Esophagus mucosa (tissue), 1 donor: ENCODE data around the gene TENM4. TPM values are rescaled to one million over a fixed set of nuclear protein-coding genes. Genes with fewer than 3 reads are reported as not detected.

Experiments
- ATAC-seq: fragments of 200-7000 bp; cut with Tn5 transposase; one replicate; pipeline ENCODE4 v1.9.1; 2020
- total RNA-seq: library from RNA; stranded (reverse); gene quantifications from one replicate; pipeline ENCODE4 v1.2.4, GENCODE V29; 2023
- donor health status: DM: yes; HTN: yes; CAD: no.

The TENM4 gene
- total RNA-seq, 1 donor from 2014 or later, result 21.8 TPM

GRCh38 chr11:78802058-78802761, 638.6 kb downstream of the TENM4 start:
- ATAC-seq, result peak; percentile 44

GRCh38 chr11:78801161-78801884, 639.5 kb downstream of the TENM4 start:
- ATAC-seq, result peak; percentile 57

DNA sequence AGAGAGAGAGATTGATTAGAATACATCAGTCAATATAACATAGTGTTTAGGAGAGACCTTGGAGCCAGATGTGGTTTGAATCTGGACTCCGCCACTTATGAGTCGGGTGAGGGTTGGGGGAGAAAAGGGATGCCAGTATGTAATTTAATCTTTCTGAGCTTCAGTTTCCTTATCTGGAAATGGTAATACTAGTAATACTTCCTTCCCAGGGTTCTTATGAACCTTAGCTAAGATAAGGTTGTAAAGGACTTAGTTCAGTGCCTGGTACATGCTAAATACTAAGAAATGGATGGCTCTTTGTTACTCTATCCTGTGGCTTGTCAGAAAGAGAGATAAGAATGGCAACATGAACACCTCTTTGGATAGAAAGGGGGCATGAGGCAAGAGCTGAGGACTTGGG, 640.1 kb downstream of the TENM4 start:
- no peak for ATAC-seq

- ATAC-seq, result no peak
Observed at GRCh38 chr11:78800096-78800690, 640.6 kb downstream of the TENM4 start.

DNA sequence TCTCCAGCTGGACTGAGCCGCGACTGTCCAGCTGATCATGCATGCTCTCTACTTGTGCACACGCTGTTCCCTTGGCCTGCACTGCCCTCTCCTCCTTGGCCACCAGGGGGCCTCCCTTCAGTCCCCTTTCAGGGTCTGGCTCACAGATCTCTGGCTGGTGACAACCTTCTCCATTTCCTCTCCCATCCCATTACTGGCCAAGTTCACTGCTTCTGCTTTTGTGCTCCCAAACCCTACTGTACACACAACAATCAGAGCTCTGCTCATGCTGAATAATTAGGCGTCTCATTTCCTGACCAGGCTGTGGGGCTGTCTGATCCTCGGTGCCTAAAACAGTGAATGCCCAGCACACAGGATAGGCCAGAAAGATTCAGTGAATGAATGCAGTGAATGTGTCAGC, 642.2 kb downstream of the TENM4 start:
- peak; percentile 65 for ATAC-seq

DNA sequence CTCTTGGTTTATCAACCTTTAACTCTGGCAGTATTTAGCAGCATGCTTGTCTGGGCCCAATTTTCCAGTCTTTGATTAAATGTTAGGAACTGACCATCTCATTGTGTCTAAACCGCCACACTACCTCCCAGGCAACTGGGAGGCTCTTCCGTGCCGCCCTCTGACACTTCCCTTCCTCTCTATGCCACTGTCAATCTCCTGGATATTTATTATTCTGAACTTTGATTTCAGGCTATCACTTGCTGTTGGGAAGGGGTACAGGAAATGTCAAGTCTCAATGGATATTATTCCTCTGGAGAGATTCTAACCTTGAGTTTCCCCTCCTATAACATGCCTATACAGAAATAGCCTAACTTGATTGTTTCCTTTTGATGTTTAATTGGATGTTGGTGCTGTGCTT, 643.3 kb downstream of the TENM4 start:
- no peak for ATAC-seq

DNA sequence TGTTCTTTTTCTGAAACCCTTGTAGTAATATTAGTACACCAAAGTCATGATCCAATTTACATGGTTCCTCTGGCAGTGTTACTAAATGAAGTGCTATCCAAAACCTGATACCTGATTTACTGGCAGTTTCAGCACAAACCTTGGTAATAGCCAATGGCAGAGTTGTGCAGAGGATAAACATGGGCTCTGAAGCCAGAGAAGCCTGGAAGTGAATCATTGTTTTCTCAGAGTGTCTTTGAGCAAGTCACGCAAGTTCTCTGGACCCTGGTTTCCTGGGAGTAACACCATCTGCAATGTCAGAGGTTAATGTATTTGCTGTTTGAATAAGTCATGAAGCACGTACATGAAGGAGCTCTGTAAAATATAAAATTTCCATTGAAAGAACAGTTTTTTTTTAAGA, 643.9 kb downstream of the TENM4 start:
- peak; percentile 51 for ATAC-seq

DNA sequence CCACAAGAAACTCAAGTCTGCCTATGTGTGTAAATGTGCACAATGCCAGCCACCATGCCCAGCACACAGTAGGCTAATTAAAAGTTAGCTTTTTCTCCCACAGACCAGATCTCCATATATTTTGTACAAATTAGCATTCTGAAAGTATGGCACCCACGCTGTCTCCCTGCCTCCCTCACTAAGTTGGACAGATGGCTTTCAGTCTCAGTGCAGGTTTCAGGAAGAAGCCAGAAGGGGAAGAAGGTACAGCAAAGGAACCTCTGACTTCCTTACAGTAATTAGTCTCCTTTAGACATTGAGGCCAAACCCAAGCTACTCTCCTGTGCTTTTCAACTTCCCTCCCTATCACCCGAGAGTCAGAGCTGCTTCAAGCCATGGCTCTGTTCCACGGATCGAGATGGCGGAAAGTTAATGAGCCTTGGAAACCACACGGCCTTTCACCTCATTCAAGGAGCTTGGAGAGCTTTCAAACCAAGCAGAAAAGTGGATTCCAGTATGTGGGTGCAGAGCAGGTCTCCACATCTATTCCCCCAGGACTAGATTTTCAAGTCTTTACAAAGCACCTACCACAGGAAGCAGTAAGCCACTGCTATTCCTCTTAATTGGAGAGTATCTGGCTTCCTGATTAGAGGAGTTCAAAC, 645.1 kb downstream of the TENM4 start:
- ATAC-seq, result peak; percentile 30

DNA sequence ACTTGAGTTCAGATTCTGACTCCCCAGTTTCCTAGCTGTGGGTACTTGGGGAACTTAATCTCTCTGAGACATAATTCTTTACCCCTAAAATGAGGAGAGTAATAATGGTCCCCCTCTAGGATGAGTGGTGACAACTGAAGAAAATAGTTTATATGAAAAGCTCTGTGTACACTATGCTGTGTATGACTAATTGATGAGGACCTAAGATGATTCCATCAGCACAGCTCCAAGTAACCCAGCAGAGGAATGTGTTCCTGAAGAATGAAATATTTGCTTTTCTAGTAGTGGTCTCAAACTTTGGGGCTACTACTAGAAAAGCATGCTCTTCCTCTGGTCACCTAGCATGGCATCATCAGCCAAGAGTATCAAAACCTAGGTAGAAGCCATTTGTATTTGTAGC, 648.9 kb downstream of the TENM4 start:
- no peak for ATAC-seq

DNA sequence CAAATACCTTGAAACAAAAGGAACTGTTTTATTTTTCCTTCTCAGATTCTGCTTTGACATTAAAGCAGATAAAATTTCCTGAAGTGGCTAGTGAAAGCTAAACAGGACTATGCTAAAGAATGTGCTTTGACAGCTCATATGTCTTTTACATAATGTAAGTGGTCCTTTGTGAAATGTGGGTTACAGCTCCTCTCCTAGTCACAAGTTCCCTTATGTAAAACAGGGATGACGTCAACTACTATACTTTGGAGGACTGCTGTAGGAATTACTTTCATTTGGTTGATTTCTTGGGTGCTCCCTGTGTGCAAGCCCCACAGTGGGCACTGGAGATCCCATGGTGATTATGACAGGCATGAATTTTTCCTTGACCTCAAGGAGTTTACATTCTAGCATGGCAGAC, 649.6 kb downstream of the TENM4 start:
- no peak for ATAC-seq

DNA sequence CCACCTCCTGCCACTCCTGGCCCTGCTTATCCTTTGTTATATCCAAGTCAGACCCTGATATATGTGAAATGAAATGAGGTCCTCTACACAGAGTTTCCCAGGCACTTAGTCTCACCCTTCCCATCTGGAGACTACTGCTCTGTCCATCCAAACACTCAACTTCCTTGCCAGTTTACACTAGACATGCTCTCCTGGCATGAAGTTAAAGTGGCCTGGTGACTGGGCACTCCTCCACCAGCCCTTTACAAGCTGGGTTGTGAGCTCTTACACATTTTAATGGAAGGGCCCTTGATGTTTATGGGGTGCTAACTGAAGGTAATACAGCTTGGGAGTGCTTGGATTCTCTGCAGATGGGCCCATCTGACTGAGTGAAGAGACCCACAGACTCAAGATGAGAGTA, 650.0 kb downstream of the TENM4 start:
- ATAC-seq, result no peak

GRCh38 chr11:78789375-78789774, 651.5 kb downstream of the TENM4 start:
- no peak for ATAC-seq

GRCh38 chr11:78788533-78788932, 652.3 kb downstream of the TENM4 start:
- ATAC-seq, result peak; percentile 49

DNA sequence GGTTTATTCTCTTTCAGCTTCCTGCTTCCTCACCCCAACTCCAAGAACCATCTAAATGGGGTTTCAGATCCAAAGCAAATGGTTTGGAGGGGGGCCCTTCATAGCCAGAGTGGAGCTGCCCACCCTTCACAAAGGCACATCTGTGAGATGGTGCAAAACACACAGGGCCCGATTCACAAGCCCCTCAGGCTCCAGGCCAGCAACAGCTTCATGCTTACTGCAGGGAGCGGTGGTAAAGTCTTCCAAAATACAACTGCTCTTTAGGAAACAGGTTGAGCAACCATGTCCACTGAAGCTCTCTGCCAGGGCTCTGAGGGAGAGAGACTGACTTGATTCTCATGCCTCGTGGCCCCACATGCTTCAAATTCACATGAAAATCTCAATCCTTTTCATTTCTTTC, 653.1 kb downstream of the TENM4 start:
- no peak for ATAC-seq

DNA sequence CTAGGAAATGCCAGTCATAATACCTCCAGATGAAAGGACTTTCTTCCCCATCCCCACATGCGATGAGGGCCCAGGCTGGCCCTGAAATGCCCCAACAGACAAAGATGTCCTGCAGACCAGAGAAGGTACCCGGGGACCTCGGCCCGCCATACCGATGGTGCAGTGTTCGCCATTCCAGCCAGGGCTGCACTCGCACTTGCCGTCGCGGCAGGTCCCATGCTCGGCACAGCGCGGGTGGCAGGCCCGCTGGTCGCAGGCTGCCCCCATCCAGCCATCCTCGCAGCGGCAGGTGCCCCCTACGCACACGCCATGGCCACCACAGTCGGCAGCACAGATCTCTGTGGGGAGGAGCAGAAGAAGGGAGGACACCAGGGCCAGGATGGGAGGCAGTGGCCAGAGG, 654.1 kb downstream of the TENM4 start:
- no peak for ATAC-seq

DNA sequence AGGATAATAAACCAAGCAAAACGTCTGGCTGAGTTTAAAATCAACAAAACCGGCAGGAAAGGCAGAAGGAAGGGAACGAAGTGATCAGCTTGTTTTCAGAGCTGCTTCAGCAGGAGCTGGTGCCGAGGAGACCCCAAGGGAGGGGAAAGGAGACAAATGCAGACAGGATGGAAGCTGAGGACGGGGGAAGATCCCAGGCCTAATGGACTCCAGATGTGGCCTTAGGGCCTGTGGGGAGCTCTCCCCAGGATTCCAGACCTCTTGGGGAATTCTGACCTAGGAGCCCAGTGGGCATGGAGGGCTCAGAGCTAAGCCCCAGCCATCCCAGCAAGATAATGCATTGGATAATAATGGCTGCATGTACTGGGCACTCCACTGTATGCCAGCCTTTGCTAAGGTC, 654.7 kb downstream of the TENM4 start:
- ATAC-seq, result no peak

GRCh38 chr11:78784321-78785061, 656.3 kb downstream of the TENM4 start:
- no peak for ATAC-seq

- no peak for ATAC-seq
Observed at GRCh38 chr11:78783846-78784245, 657.0 kb downstream of the TENM4 start.

- ATAC-seq, result no peak
Observed at GRCh38 chr11:78783301-78783700, 657.5 kb downstream of the TENM4 start.

DNA sequence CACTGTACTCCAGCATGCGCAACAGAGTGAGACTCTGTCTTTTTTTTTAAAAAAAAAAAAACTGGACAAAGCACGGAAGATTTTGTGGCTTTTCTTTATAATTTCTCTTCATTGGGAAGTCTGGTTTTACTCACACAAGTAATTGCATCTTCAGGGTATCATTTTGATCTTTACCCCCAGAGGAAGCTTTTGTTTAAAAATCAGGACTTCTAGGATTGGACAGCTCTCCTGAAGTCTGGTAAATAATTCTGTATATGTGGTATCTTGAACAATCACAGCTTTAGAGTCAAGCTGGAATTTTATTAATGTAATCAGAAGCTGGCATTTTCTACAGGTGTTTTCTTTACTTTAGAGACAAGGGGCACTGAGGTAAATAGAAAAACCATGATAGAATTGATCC, 658.1 kb downstream of the TENM4 start:
- ATAC-seq, result no peak

DNA sequence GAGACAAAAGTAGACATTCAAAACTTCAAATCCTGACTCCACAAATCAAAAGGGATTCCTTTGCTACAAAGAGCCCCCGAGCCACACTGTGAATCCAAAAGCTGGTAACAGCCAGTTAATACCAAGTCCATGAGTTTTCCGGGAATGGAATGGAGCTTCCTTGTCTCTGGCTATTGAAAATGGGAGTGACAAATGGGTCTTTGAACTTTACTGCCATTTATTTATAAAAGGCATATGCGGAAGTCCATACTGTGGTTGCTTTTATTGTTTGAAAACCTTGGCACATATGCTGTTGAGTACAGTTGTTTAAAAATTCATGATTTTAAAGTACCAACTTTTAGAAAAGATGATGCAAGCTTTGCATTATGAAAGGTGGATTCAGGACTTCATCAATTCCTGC, 659.9 kb downstream of the TENM4 start:
- ATAC-seq, result no peak

DNA sequence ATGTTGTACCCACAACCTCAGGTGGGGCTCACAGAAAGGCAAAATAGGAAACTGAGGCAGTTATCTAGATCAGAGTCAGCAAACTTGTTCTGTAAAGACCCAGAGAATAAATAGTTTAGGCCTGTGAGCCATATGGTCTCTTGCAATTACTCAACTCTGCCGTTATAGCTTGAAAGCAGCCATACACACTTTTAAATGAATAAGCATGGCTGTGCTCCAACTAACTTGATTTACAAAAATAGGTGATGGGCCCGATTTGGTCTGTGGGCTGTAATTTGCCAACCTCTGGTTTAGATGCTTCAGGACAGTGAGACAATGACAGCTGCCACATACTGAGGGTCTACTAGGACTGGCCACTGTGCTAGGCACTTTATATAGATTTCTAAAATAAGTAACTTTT, 667.3 kb downstream of the TENM4 start:
- no peak for ATAC-seq

DNA sequence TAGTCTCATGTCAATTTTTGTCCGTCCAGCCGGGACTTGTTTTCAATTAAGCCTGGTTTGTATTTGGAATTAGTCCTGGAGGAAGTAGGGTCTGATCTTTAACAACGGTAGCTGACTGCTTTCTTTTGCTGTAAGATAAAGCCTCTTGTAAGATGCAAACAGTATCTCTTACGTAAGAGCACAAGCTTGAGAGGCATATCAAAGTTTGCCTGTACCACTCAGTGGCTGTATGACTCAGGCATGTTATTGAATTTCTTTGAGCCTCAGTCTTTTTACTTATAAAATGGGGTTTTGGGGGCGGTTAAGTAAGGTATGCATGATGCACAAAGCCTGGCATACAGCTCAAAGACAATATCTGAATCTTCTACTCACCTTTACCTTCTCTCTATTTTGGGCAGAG, 667.8 kb downstream of the TENM4 start:
- ATAC-seq, result no peak
